WTC11 (cell line): ENCODE data around the gene ZNF273. TPM values are rescaled to one million over a fixed set of nuclear protein-coding genes. Genes with fewer than 3 reads are reported as not detected.

Experiments used
- ATAC-seq: fragments of 200-7000 bp; cut with Tn5 transposase; 2 replicates; pipeline ENCODE4 v1.10.0; 2021; ENCODE audit warnings: mild to moderate bottlenecking, moderate library complexity
- CTCF ChIA-PET: fragments of 300-600 bp; sonication (Branson Sonifier 250); formaldehyde crosslinking; loops from one replicate; lab custom pipeline; 2021; ENCODE audit warnings: antibody characterized with exemption; lab: Charles Lee
- POLR2A ChIA-PET: fragments of 350-600 bp; sonication (Branson Sonifier 250); formaldehyde crosslinking; loops from one replicate; lab custom pipeline; 2021; ENCODE audit warnings: antibody characterized with exemption; lab: Charles Lee
- DNase-seq: peaks from one replicate; pipeline ENCODE4 v3.0.0; 2021; ENCODE audit warnings: low spot score
- H3K27ac Mint-ChIP-seq: 2 replicates; pipeline ENCODE4 v1.8.0; 2021; ENCODE audit warnings: mixed read lengths
- H3K27me3 Mint-ChIP-seq: 2 replicates; pipeline ENCODE4 v1.8.0; 2021; ENCODE audit warnings: low read depth, mild to moderate bottlenecking, moderate library complexity, mixed read lengths
- H3K36me3 Mint-ChIP-seq: 2 replicates; pipeline ENCODE4 v1.8.0; 2021; ENCODE audit warnings: mixed read lengths
- H3K4me1 Mint-ChIP-seq: 2 replicates; pipeline ENCODE4 v1.8.0; 2022; ENCODE audit warnings: mixed read lengths
- H3K4me3 Mint-ChIP-seq: 2 replicates; pipeline ENCODE4 v1.8.0; 2021; ENCODE audit warnings: mild to moderate bottlenecking, moderate library complexity, mixed read lengths
- H3K9me3 Mint-ChIP-seq: 2 replicates; pipeline ENCODE4 v1.8.0; 2021; ENCODE audit warnings: mixed read lengths
- AFF4 ChIP-seq: sonication (generic); formaldehyde crosslinking; IDR thresholded peaks from 2 replicates; pipeline ENCODE4 v1.8.1; 2023; ENCODE audit warnings: mild to moderate bottlenecking, missing genetic modification reagents, borderline replicate concordance
- CREB1 ChIP-seq: sonication (generic); formaldehyde crosslinking; IDR thresholded peaks from 2 replicates; pipeline ENCODE4 v1.8.0; 2023; ENCODE audit warnings: mild to moderate bottlenecking, missing genetic modification reagents
- FOXP1 ChIP-seq: sonication (generic); formaldehyde crosslinking; IDR thresholded peaks from 2 replicates; pipeline ENCODE4 v1.8.0; 2022; ENCODE audit warnings: missing genetic modification reagents, mild to moderate bottlenecking, moderate library complexity, borderline replicate concordance
- IRF2 ChIP-seq: sonication (generic); formaldehyde crosslinking; IDR thresholded peaks from 2 replicates; pipeline ENCODE4 v1.8.0; 2022; ENCODE audit warnings: low read depth, missing genetic modification reagents, borderline replicate concordance
- NR3C1 ChIP-seq: sonication (generic); formaldehyde crosslinking; conservative IDR thresholded peaks from 2 replicates; pipeline ENCODE4 v1.8.1; 2023; ENCODE audit warnings: low read depth, mild to moderate bottlenecking, missing genetic modification reagents
- SOX15 ChIP-seq: fragments of 250-450 bp; sonication (Bioruptor Pico); IDR thresholded peaks from 2 replicates; pipeline ENCODE4 v1.9.0; 2021; ENCODE audit warnings: mild to moderate bottlenecking
- ZNF512 ChIP-seq: sonication (generic); formaldehyde crosslinking; IDR thresholded peaks from 2 replicates; pipeline ENCODE4 v1.8.1; 2022; ENCODE audit warnings: missing genetic modification reagents, borderline replicate concordance
- total RNA-seq: library from RNA; stranded (reverse); gene quantifications from 3 replicates; pipeline ENCODE4 v1.2.3, GENCODE V29; 2021
- TF ChIP-seq, protein P1 (sequence below): sonication (generic); formaldehyde crosslinking; IDR thresholded peaks from 2 replicates; pipeline ENCODE4 v1.8.0; 2023; ENCODE audit warnings: missing genetic modification reagents, mild to moderate bottlenecking, borderline replicate concordance
- TF ChIP-seq, protein P2 (sequence below): sonication (generic); formaldehyde crosslinking; IDR thresholded peaks from 2 replicates; pipeline ENCODE4 v1.8.0; 2022; ENCODE audit warnings: missing genetic modification reagents
- TF ChIP-seq, protein P3 (sequence below): sonication (generic); formaldehyde crosslinking; IDR thresholded peaks from 2 replicates; pipeline ENCODE4 v1.8.0; 2023; ENCODE audit warnings: mild to moderate bottlenecking, missing genetic modification reagents

ZNF273 gene
- total RNA-seq, 1 experiment from 2014 or later, result 12.1 TPM

GRCh38 chr7:64879800-64880199 is 23.3 kb upstream of the ZNF273 start (continued):
- TF ChIP-seq, protein P1, sequence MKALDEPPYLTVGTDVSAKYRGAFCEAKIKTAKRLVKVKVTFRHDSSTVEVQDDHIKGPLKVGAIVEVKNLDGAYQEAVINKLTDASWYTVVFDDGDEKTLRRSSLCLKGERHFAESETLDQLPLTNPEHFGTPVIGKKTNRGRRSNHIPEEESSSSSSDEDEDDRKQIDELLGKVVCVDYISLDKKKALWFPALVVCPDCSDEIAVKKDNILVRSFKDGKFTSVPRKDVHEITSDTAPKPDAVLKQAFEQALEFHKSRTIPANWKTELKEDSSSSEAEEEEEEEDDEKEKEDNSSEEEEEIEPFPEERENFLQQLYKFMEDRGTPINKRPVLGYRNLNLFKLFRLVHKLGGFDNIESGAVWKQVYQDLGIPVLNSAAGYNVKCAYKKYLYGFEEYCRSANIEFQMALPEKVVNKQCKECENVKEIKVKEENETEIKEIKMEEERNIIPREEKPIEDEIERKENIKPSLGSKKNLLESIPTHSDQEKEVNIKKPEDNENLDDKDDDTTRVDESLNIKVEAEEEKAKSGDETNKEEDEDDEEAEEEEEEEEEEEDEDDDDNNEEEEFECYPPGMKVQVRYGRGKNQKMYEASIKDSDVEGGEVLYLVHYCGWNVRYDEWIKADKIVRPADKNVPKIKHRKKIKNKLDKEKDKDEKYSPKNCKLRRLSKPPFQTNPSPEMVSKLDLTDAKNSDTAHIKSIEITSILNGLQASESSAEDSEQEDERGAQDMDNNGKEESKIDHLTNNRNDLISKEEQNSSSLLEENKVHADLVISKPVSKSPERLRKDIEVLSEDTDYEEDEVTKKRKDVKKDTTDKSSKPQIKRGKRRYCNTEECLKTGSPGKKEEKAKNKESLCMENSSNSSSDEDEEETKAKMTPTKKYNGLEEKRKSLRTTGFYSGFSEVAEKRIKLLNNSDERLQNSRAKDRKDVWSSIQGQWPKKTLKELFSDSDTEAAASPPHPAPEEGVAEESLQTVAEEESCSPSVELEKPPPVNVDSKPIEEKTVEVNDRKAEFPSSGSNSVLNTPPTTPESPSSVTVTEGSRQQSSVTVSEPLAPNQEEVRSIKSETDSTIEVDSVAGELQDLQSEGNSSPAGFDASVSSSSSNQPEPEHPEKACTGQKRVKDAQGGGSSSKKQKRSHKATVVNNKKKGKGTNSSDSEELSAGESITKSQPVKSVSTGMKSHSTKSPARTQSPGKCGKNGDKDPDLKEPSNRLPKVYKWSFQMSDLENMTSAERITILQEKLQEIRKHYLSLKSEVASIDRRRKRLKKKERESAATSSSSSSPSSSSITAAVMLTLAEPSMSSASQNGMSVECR (CRISPR knock-in tag), result no peak
- TF ChIP-seq CREB1 (CRISPR knock-in tag), result no peak
- TF ChIP-seq SOX15 (CRISPR knock-in tag), result no peak
- TF ChIP-seq, protein P2, sequence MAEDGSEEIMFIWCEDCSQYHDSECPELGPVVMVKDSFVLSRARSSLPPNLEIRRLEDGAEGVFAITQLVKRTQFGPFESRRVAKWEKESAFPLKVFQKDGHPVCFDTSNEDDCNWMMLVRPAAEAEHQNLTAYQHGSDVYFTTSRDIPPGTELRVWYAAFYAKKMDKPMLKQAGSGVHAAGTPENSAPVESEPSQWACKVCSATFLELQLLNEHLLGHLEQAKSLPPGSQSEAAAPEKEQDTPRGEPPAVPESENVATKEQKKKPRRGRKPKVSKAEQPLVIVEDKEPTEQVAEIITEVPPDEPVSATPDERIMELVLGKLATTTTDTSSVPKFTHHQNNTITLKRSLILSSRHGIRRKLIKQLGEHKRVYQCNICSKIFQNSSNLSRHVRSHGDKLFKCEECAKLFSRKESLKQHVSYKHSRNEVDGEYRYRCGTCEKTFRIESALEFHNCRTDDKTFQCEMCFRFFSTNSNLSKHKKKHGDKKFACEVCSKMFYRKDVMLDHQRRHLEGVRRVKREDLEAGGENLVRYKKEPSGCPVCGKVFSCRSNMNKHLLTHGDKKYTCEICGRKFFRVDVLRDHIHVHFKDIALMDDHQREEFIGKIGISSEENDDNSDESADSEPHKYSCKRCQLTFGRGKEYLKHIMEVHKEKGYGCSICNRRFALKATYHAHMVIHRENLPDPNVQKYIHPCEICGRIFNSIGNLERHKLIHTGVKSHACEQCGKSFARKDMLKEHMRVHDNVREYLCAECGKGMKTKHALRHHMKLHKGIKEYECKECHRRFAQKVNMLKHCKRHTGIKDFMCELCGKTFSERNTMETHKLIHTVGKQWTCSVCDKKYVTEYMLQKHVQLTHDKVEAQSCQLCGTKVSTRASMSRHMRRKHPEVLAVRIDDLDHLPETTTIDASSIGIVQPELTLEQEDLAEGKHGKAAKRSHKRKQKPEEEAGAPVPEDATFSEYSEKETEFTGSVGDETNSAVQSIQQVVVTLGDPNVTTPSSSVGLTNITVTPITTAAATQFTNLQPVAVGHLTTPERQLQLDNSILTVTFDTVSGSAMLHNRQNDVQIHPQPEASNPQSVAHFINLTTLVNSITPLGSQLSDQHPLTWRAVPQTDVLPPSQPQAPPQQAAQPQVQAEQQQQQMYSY, result no peak
- no peak for TF ChIP-seq AFF4 (CRISPR knock-in tag)

- H3K27ac Mint-ChIP-seq, result no peak overlapping the region
- peaks cover 49% of the 10 kb centered on the region for H3K27me3 Mint-ChIP-seq
- H3K36me3 Mint-ChIP-seq, result peaks cover 17% of the 10 kb centered on the region
Measured at GRCh38 chr7:64880322-64881297, 22.5 kb upstream of the ZNF273 start.

More at GRCh38 chr7:64880322-64881297, 22.5 kb upstream of the ZNF273 start:
- Mint-ChIP-seq H3K4me1 (peaks cover 2% of the 10 kb centered on the region; the same call in 1 of the 2 replicates), H3K4me3 (no peak overlapping the region), H3K9me3 (peaks cover 32% of the 10 kb centered on the region)
- no peak for TF ChIP-seq IRF2 (CRISPR knock-in tag)
- TF ChIP-seq NR3C1 (CRISPR knock-in tag), result no peak
- TF ChIP-seq SOX15 (CRISPR knock-in tag), result no peak
- TF ChIP-seq, protein P3, sequence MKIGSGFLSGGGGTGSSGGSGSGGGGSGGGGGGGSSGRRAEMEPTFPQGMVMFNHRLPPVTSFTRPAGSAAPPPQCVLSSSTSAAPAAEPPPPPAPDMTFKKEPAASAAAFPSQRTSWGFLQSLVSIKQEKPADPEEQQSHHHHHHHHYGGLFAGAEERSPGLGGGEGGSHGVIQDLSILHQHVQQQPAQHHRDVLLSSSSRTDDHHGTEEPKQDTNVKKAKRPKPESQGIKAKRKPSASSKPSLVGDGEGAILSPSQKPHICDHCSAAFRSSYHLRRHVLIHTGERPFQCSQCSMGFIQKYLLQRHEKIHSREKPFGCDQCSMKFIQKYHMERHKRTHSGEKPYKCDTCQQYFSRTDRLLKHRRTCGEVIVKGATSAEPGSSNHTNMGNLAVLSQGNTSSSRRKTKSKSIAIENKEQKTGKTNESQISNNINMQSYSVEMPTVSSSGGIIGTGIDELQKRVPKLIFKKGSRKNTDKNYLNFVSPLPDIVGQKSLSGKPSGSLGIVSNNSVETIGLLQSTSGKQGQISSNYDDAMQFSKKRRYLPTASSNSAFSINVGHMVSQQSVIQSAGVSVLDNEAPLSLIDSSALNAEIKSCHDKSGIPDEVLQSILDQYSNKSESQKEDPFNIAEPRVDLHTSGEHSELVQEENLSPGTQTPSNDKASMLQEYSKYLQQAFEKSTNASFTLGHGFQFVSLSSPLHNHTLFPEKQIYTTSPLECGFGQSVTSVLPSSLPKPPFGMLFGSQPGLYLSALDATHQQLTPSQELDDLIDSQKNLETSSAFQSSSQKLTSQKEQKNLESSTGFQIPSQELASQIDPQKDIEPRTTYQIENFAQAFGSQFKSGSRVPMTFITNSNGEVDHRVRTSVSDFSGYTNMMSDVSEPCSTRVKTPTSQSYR (CRISPR knock-in tag), result no peak
- TF ChIP-seq FOXP1 (CRISPR knock-in tag), result no peak
- TF ChIP-seq ZNF512 (CRISPR knock-in tag), result no peak
- ATAC-seq, result no peak
- ChIA-PET CTCF (no interaction called here), POLR2A (no interaction called here)
- no peak for DNase-seq
